PC-3 (cell line): Measurements from ENCODE around the gene APOL2. TPM values are rescaled to one million over a fixed set of nuclear protein-coding genes. Genes with fewer than 3 reads are reported as not detected.
A peak's percentile ranks its signal among the peaks of the same experiment; 100 is the strongest.
"Not testable (repeated sequence)": the region's sequence is repeated elsewhere in the genome, so short reads cannot be mapped to it uniquely, and the experiment has no call there.

Experiments used
- ATAC-seq: fragments of 200-7000 bp; cut with Tn5 transposase; 2 replicates; pipeline ENCODE4 v1.9.1; 2020; ENCODE audit warnings: mild to moderate bottlenecking, moderate library complexity
- BruUV-seq: library from RNA; stranded (reverse); fragments of 400-500 nt; replicated peaks from 2 replicates; lab custom pipeline; 2021; lab: Mats Ljungman, UMichigan
- CTCF ChIA-PET: fragments of 300-600 bp; sonication (Branson Sonifier 250); formaldehyde crosslinking; loops from one replicate; lab custom pipeline; 2022; ENCODE audit warnings: antibody characterized with exemption; lab: Charles Lee
- POLR2A ChIA-PET: fragments of 300-600 bp; sonication (Branson Sonifier 250); formaldehyde crosslinking; loops from one replicate; lab custom pipeline; 2022; ENCODE audit warnings: antibody characterized with exemption; ENCODE audit not compliant: unreplicated experiment; lab: Charles Lee
- DNase-seq: peaks from one replicate; pipeline ENCODE4 v3.0.0-alpha.2; 2015
- H2AFZ ChIP-seq: fragments of 300-600 bp; sonication (generic); 2 replicates; pipeline ENCODE4 v1.6.0; 2016; ENCODE audit warnings: antibody characterized with exemption, low read length
- H3F3A ChIP-seq: fragments of 300-600 bp; sonication (generic); one replicate; pipeline ENCODE4 v1.6.0; 2017; ENCODE audit warnings: antibody characterized with exemption, low read length, control low read depth, mild to moderate bottlenecking; ENCODE audit not compliant: unreplicated experiment
- H3K27ac ChIP-seq: fragments of 300-600 bp; sonication (generic); 2 replicates; pipeline ENCODE4 v1.5.1; 2016; ENCODE audit warnings: mild to moderate bottlenecking, low read length
- H3K27me3 ChIP-seq: fragments of 300-600 bp; sonication (generic); 2 replicates; pipeline ENCODE4 v1.6.1; 2016; ENCODE audit warnings: low read length, mixed read lengths
- H3K36me3 ChIP-seq: fragments of 300-600 bp; sonication (generic); 2 replicates; pipeline ENCODE4 v1.6.1; 2016; ENCODE audit warnings: low read depth, mixed run types, low read length, mixed read lengths
- H3K4me1 ChIP-seq: fragments of 300-600 bp; sonication (generic); 2 replicates; pipeline ENCODE4 v1.5.1; 2016; ENCODE audit warnings: low read length; ENCODE audit not compliant: insufficient read depth
- H3K4me2 ChIP-seq: fragments of 300-600 bp; sonication (generic); 2 replicates; pipeline ENCODE4 v1.6.0; 2016; ENCODE audit warnings: low read length
- H3K4me3 ChIP-seq: fragments of 300-600 bp; sonication (generic); 2 replicates; pipeline ENCODE4 v1.5.1; 2016; ENCODE audit warnings: mild to moderate bottlenecking, low read length, mixed read lengths
- H3K79me2 ChIP-seq: fragments of 300-600 bp; sonication (generic); 2 replicates; pipeline ENCODE4 v1.6.1; 2017; ENCODE audit warnings: low read length, mixed read lengths
- H3K9ac ChIP-seq: fragments of 300-600 bp; sonication (generic); 2 replicates; pipeline ENCODE4 v1.6.0; 2016; ENCODE audit warnings: mild to moderate bottlenecking, low read length
- H3K9me2 ChIP-seq: fragments of 300-600 bp; sonication (generic); replicated peaks from 2 replicates; pipeline ENCODE4 v1.6.1; 2016; ENCODE audit warnings: mixed run types, low read length, mixed read lengths
- H3K9me3 ChIP-seq: fragments of 300-600 bp; sonication (generic); 2 replicates; pipeline ENCODE4 v1.6.1; 2016; ENCODE audit warnings: low read length, mixed read lengths
- H4K20me1 ChIP-seq: fragments of 300-600 bp; sonication (generic); 2 replicates; pipeline ENCODE4 v1.6.1; 2016; ENCODE audit warnings: low read length, mixed read lengths
- EZH2 ChIP-seq: fragments of 300-600 bp; sonication (generic); IDR thresholded peaks from one replicate; pipeline ENCODE4 v1.6.1; 2017; ENCODE audit warnings: antibody characterized with exemption, mild to moderate bottlenecking, low read length; ENCODE audit not compliant: unreplicated experiment
- EZH2phosphoT487 ChIP-seq: fragments of 300-600 bp; sonication (generic); IDR thresholded peaks from 2 replicates; pipeline ENCODE4 v1.6.1; 2018; ENCODE audit warnings: mild to moderate bottlenecking, antibody characterized with exemption, low read length, borderline replicate concordance
- intact Hi-C: fragments of 100-400 bp; cut with micrococcal nuclease; formaldehyde crosslinking; loops from 2 replicates; pipeline ENCODE4 v1.9.0; 2023
- total RNA-seq: library from RNA; depleted of rRNA; stranded (reverse); fragments of >200 nt; gene quantifications from 2 replicates; pipeline ENCODE4 v1.2.3, GENCODE V29; 2014
- TF ChIP-seq, protein P1 (sequence below): fragments of 300-600 bp; sonication (generic); conservative IDR thresholded peaks from 2 replicates; pipeline ENCODE4 v1.5.1; 2017; ENCODE audit warnings: antibody characterized with exemption, low read depth, mild to moderate bottlenecking, low read length

The APOL2 gene
- total RNA-seq, 1 experiment from 2014 or later = 9.7 TPM

DNA sequence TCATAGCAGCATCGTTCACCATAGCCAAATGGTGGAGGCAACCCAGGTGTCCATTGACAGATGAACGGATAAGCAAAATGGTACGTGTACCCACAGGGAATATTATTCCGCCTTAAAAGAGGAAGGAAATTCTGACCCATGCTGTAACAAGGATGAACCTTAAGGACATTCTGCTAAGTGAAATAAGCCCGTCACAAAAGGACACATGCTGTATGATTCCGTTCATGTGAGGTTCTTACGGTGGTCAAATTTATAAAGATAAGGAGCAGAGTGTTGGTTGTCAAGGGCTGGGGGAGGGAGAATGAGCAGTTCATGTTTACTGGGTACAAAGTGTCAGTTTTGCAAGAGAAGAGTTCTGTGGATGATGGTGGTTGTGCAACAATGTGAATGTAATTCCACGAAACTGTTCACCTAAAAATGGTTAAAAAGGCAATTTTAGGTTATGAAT is 39.9 kb upstream of the APOL2 start:
- Histone ChIP-seq H3F3A (no peaks in the 10 kb centered on the region), H3K27me3 (no peaks in the 10 kb centered on the region), H3K4me3 (no peak overlapping the region), H2AFZ (no peak overlapping the region), H3K27ac (no peak overlapping the region), H3K9ac (no peak overlapping the region), H3K79me2 (no peaks in the 10 kb centered on the region), H3K4me1 (no peaks in the 10 kb centered on the region), H3K36me3 (peaks cover 24% of the 10 kb centered on the region), H4K20me1 (no peaks in the 10 kb centered on the region), H3K9me3 (no peaks in the 10 kb centered on the region), H3K9me2 (no peaks in the 10 kb centered on the region), H3K4me2 (no peak overlapping the region)
- POLR2A ChIA-PET = no interaction called here
- CTCF ChIA-PET = no interaction called here
- TF ChIP-seq, protein P1, sequence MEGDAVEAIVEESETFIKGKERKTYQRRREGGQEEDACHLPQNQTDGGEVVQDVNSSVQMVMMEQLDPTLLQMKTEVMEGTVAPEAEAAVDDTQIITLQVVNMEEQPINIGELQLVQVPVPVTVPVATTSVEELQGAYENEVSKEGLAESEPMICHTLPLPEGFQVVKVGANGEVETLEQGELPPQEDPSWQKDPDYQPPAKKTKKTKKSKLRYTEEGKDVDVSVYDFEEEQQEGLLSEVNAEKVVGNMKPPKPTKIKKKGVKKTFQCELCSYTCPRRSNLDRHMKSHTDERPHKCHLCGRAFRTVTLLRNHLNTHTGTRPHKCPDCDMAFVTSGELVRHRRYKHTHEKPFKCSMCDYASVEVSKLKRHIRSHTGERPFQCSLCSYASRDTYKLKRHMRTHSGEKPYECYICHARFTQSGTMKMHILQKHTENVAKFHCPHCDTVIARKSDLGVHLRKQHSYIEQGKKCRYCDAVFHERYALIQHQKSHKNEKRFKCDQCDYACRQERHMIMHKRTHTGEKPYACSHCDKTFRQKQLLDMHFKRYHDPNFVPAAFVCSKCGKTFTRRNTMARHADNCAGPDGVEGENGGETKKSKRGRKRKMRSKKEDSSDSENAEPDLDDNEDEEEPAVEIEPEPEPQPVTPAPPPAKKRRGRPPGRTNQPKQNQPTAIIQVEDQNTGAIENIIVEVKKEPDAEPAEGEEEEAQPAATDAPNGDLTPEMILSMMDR = no peak
- TF ChIP-seq EZH2phosphoT487 (no peak), EZH2 (no peak)
- intact Hi-C loops = no loop called here
- BruUV-seq = no TSS peak
- ATAC-seq = no peak
- DNase-seq = no peak

DNA sequence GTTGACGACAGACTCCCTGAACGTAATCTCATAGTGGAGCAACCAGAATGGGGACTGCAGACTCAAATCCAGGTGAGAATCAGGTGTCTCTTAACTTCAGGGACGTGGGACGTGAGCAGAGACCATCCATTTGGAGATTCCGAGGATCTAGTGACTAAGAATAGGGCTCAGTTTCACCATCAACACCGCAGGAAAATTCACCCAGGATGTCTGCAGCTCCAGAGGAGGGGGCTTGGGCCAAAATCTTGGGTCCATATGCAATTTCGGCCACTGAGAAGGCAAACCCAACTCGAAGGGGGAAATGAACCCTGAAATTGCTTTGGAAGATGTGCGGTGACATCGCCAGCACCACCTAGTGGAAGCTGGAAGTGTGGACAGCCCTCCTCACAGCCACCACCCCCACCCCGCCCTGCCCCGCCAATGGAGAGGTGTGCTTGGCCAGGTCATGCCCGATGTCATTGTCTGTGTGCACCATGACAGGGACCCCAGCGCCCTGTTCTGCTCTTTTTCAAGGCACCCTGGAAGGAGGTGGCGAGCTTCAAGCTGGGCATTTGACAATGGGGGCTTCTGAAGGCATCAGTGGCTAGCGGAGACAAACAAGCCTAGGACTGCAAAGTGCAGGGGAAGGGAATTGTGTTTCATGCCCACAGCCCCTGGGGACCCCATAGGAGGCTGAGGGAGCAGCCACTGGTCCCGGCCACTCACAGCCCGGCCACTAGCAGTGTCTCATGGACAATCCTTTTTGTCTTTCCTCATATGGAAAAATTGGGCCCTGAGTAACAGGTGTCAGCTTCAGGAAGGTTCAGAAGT is 38.4 kb upstream of the APOL2 start:
- H3K27ac ChIP-seq = no peak overlapping the region
- intact Hi-C loops = no loop called here
- no TSS peak for BruUV-seq
- POLR2A ChIA-PET = no interaction called here
- DNase-seq (peak; percentile 50), ATAC-seq (peak; percentile 82)
- H3K79me2 ChIP-seq = no peaks in the 10 kb centered on the region
- H3K4me1 ChIP-seq = no peaks in the 10 kb centered on the region
- H3K9me3 ChIP-seq = no peaks in the 10 kb centered on the region
- no peak overlapping the region for H3K4me3 ChIP-seq
- no peaks in the 10 kb centered on the region for H3F3A ChIP-seq
- peaks cover 14% of the 10 kb centered on the region for H3K36me3 ChIP-seq
- H3K27me3 ChIP-seq = no peaks in the 10 kb centered on the region
- no peaks in the 10 kb centered on the region for H4K20me1 ChIP-seq
- no peak overlapping the region for H3K9ac ChIP-seq
- no peak overlapping the region for H2AFZ ChIP-seq
- H3K9me2 ChIP-seq = no peaks in the 10 kb centered on the region
- TF ChIP-seq, protein P1 = peak; percentile 60
- TF ChIP-seq EZH2 = no peak
- CTCF ChIA-PET = interaction anchor here (0.6 to 1.2 kb wide), 4 partner anchors 9 to 79 kb away, joined by 3 to 4 read pairs (median 3); partner anchors contain the start of gene APOL2
- no peak overlapping the region for H3K4me2 ChIP-seq

GRCh38 chr22:36274531-36274930 is 35.2 kb upstream of the APOL2 start:
- ATAC-seq (no peak), DNase-seq (no peak)
- POLR2A ChIA-PET = no interaction called here
- Histone ChIP-seq H3K9me2 (no peaks in the 10 kb centered on the region), H3K9me3 (no peaks in the 10 kb centered on the region), H3K4me1 (no peaks in the 10 kb centered on the region), H3K27ac (no peak overlapping the region), H3K4me2 (no peak overlapping the region), H3K9ac (no peak overlapping the region), H3K27me3 (no peaks in the 10 kb centered on the region), H3F3A (no peaks in the 10 kb centered on the region), H2AFZ (no peak overlapping the region), H3K36me3 (no peaks in the 10 kb centered on the region), H3K4me3 (no peak overlapping the region), H4K20me1 (no peaks in the 10 kb centered on the region), H3K79me2 (no peaks in the 10 kb centered on the region)
- CTCF ChIA-PET = no interaction called here
- TF ChIP-seq EZH2 (no peak), EZH2phosphoT487 (no peak)
- TF ChIP-seq, protein P1 = no peak
- no TSS peak for BruUV-seq
- intact Hi-C loops = no loop called here

DNA sequence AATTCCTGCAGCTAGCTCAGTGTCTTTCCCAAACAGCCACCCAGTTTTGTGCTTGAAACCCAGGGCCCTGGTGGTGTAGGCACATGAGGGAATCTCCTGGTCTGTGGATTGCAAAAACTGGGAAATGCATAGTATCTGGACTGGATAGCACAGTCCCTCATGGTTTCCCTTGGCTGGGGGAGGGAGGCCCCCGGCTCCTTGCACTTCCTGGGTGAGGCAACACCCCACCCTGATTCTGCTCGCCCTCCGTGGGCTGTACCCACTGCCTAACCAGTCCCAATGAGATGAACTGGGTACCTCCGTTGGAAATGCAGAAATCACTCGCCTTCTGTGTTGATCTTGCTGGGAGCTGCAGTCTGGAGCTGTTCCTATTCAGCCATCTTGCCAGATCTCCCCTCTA is 32.6 kb upstream of the APOL2 start:
- H4K20me1 ChIP-seq, H3K79me2 ChIP-seq, BruUV-seq, H3K9me3 ChIP-seq, H3K4me2 ChIP-seq, H3K4me3 ChIP-seq, H3F3A ChIP-seq, H3K9ac ChIP-seq, H3K9me2 ChIP-seq, H3K27me3 ChIP-seq, DNase-seq, H3K36me3 ChIP-seq, ATAC-seq, H3K4me1 ChIP-seq, H3K27ac ChIP-seq, CTCF ChIA-PET, POLR2A ChIA-PET, intact Hi-C loops, H2AFZ ChIP-seq: not testable (repeated sequence)
